ENCODE data around the gene TNRC6A. TPM values are rescaled to one million over a fixed set of nuclear protein-coding genes. Genes with fewer than 3 reads are reported as not detected.

Gene TNRC6A
- total RNA-seq, 2 donors from 2014 or later: 44.2 to 82.4 TPM

DNA sequence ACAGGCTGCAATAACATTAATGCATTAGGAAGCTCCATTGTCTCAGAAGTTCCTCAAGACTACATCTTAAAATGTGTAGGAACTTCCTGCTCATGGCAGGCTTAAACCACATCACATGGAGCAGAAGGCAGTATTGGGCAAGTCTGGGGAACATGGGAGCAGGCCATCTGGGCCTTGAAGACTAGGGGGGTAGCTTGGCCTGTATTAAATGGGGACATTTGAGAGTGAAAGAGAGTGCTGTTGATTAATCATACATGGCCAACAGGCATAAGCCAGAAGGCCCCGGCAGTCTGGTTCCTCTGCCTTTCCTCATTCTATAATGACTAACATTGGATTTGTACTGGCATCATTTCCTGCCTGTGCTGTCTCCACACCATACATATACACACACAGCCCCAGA is 91.1 kb downstream of the TNRC6A start:
- Mint-ChIP-seq H3K9me3 (no peaks in the 10 kb centered on the region), H3K4me3 (no peak overlapping the region), H3K27ac (peak overlapping the region in 1 of 2 donors; percentile 50), H3K27me3 (no peaks in the 10 kb centered on the region), H3K4me1 (ENCODE audit: low read depth in 2 of 2) (peaks cover 29 to 32% of the 10 kb centered on the region in 2 donors), H3K36me3 (peaks cover 29% of the 10 kb centered on the region)
- no peak for ATAC-seq
- no peak for DNase-seq (ENCODE audit: low spot score)

DNA sequence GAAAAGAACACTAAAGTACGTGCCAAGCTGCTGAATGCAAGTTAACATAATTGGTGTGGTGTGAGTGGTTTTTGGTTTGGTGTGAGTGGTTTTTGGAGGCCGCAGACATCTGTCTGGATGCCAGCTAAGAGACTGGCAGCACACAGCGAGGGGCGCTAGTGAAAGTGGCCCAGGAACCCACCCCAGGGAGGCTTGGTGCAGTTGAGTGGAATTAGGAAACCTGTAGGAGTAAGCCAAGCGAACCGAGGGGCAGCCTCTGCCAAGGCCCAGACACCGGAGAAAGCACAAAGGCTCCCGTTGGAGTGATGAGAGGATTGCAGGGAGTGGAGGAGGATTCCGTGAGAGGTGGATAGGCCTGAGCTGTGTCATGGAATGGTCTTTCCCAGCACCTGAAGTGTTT is 91.7 kb downstream of the TNRC6A start:
- no peaks in the 10 kb centered on the region for H3K27me3 Mint-ChIP-seq
- ATAC-seq: no peak
- H3K9me3 Mint-ChIP-seq: no peaks in the 10 kb centered on the region
- H3K4me1 Mint-ChIP-seq (ENCODE audit: low read depth in 2 of 2): peaks cover 29 to 32% of the 10 kb centered on the region in 2 donors
- H3K27ac Mint-ChIP-seq: peak overlapping the region in 1 of 2 donors; percentile 69
- DNase-seq (ENCODE audit: low spot score): no peak
- H3K36me3 Mint-ChIP-seq: peaks cover 32% of the 10 kb centered on the region
- no peak overlapping the region for H3K4me3 Mint-ChIP-seq

DNA sequence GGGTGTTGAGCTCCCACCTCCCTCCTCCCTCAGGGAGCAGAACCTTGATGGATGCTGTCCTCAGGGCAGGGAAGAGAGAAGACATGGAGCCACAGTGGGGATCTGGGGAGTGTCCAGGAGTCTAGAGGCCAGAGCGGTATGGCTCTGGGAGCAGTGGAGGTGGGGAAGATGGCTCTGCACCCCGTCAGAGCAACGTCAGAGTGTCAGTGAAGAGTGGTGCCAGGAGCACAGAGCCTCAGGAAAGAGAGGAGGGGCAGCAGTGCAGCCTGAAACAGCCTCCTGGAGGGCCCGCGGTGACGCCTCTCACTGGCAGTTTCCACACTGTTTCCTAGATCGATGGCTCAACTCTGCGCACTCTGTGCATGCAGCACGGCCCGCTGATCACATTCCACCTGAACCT is 93.1 kb downstream of the TNRC6A start:
- Mint-ChIP-seq H3K4me3 (no peak overlapping the region), H3K9me3 (no peaks in the 10 kb centered on the region), H3K36me3 (peaks cover 33% of the 10 kb centered on the region), H3K27me3 (no peaks in the 10 kb centered on the region), H3K4me1 (ENCODE audit: low read depth in 2 of 2) (peaks cover 29 to 32% of the 10 kb centered on the region in 2 donors), H3K27ac (no peak overlapping the region)
- no peak for DNase-seq (ENCODE audit: low spot score)
- ATAC-seq: peak; percentile 14 to 48

DNA sequence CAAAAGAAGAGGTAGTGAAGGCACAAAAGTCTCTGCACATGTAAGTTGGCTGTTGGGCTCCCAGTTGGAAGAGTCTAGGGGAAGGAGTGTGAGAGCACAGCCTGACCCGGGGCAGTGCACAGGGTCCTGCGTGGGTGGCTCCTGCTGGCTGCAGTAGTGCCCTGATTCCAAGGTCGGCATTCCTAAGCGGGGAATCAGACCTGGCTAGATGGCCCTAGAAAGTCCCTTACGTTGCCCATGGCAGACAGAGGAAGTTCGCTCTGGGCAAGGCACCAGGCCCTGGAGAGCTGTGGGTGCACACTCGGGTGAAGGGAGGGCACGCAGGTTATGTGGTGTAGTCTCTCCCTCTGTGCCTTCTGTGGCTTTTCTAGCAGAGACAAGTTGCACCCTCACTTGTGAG is 93.5 kb downstream of the TNRC6A start:
- no peak overlapping the region for H3K27ac Mint-ChIP-seq
- no peaks in the 10 kb centered on the region for H3K27me3 Mint-ChIP-seq
- peak in 1 of 2 donors; percentile 29 for ATAC-seq
- DNase-seq (ENCODE audit: low spot score): no peak
- H3K4me3 Mint-ChIP-seq: no peak overlapping the region
- peaks cover 29 to 32% of the 10 kb centered on the region in 2 donors for H3K4me1 Mint-ChIP-seq (ENCODE audit: low read depth in 2 of 2)
- H3K36me3 Mint-ChIP-seq: peaks cover 28% of the 10 kb centered on the region
- H3K9me3 Mint-ChIP-seq: no peaks in the 10 kb centered on the region

DNA sequence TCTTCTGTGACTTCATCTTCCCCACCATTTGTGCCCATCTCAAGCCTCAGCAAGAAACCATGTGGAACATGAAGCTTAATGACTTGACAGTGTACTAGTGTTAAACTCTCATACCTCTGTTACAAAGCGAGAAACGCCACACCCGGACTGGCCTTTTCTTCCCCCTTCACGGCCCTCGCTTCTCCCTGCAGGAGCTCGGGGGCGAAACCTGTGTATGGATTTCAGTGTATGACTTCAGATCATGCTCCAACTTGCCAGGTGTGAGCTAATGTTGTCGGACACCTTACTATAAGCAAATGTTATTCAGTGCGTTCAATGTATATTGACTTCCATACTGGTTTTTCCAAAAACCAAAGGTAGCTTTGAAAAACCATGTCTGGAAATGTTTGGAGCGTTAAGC is 96.2 kb downstream of the TNRC6A start:
- Mint-ChIP-seq H3K4me3 (no peak overlapping the region), H3K27me3 (no peaks in the 10 kb centered on the region), H3K27ac (no peak overlapping the region)

DNA sequence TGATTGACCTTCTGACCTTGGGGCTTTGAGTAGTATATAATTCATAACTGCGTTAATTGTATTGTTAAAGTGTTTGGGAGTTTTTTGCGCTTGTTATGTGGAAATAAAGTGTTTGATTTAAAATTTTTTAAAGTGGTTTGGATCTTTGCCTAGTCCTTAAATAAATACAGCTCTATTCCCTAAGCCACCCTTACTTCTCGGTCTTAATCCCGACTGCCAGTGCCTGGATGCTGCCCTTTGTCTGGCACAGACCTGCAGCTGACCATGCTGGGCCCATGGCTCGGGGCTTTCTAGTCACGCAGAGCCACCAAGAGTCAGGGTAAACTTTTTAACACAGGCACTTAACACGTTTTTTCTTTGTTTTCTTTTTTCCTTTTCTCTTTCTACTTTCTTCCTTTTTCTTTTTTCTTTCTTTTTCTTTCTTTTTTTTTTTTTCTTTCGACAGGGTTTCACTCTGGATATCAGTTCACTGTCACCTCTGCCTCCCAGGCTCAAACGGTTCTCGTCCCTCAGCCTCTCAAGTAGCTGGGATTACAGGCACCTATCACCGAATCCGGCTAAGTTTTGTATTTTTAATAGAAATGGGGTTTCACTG is 96.7 kb downstream of the TNRC6A start:
- Mint-ChIP-seq H3K4me1 (ENCODE audit: low read depth in 2 of 2) (peaks cover 14 to 15% of the 10 kb centered on the region in 2 donors), H3K27ac (no peak overlapping the region), H3K27me3 (no peaks in the 10 kb centered on the region), H3K36me3 (peaks cover 12% of the 10 kb centered on the region), H3K4me3 (no peak overlapping the region), H3K9me3 (no peaks in the 10 kb centered on the region)
- no peak for ATAC-seq
- no peak for DNase-seq (ENCODE audit: low spot score)

More for the DNA sequence above, 96.2 kb downstream of the TNRC6A start:
- no peak for ATAC-seq
- peaks cover 19 to 20% of the 10 kb centered on the region in 2 donors for H3K4me1 Mint-ChIP-seq (ENCODE audit: low read depth in 2 of 2)
- no peaks in the 10 kb centered on the region for H3K9me3 Mint-ChIP-seq
- DNase-seq (ENCODE audit: low spot score): no peak
- H3K36me3 Mint-ChIP-seq: peaks cover 12% of the 10 kb centered on the region

DNA sequence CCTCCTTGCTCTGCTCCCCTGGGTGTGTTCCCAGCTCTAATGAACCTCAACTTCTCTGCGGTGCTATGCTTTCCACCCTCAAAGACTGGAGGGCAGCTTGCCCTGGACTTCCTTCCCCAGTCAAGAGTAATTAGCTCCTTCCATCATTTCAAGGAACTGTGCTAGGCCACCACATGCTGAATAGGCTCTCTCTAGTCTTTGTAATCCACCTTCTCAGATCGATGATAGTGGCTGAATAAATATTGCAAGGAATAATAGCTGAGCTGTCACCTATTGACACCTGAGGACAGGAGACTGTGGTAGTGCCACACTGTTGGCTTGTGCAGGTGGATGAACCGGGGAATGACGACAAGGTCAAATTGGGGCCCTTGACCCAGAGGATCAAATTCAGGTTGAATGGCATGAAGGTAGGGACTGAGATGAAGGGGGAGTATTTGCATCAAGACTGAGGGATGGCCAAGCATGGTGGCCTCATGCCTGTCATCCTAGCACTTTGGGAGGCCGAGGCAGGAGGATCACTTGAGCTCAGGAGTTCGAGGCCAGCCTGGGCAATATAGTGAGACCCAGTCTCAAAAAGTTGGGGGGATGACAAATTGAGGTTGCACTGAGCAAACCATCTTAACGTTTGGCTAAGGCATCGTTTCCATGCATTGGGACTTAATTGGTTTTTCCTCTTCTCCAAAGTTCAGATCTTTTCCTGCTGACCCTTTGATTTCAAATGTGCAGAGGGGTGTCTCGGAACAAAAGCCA is 97.5 kb downstream of the TNRC6A start:
- no peak for DNase-seq (ENCODE audit: low spot score)
- no peak overlapping the region for H3K4me3 Mint-ChIP-seq
- peaks cover 6 to 7% of the 10 kb centered on the region in 2 donors for H3K4me1 Mint-ChIP-seq (ENCODE audit: low read depth in 2 of 2)
- H3K36me3 Mint-ChIP-seq: peaks cover 12% of the 10 kb centered on the region
- ATAC-seq: no peak
- no peak overlapping the region for H3K27ac Mint-ChIP-seq
- no peaks in the 10 kb centered on the region for H3K9me3 Mint-ChIP-seq
- H3K27me3 Mint-ChIP-seq: no peaks in the 10 kb centered on the region

DNA sequence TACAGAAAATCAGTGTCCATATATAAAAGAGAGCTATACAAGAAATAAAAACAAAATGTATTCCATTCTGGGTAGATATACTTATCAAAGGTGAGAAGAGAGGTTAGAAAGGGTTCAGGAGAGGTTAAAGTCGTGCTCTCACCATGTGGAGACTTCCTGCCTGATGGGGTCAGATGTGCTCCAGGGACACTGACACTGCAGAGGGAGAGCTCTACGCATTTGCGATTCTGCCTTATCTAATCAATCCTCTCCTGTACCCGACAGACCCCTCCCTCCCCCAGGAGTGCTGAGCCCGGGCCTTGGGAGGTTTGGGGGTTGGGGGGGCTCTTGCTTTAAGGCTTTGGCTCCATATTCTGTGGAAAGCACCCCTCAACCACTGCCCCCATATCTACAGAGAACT is 99.7 kb downstream of the TNRC6A start:
- Mint-ChIP-seq H3K27me3 (no peaks in the 10 kb centered on the region), H3K27ac (no peak overlapping the region), H3K9me3 (no peaks in the 10 kb centered on the region), H3K36me3 (peaks cover 12% of the 10 kb centered on the region), H3K4me3 (no peak overlapping the region), H3K4me1 (ENCODE audit: low read depth in 2 of 2) (no peaks in the 10 kb centered on the region)
- DNase-seq (ENCODE audit: low spot score) (no peak), ATAC-seq (no peak)

DNA sequence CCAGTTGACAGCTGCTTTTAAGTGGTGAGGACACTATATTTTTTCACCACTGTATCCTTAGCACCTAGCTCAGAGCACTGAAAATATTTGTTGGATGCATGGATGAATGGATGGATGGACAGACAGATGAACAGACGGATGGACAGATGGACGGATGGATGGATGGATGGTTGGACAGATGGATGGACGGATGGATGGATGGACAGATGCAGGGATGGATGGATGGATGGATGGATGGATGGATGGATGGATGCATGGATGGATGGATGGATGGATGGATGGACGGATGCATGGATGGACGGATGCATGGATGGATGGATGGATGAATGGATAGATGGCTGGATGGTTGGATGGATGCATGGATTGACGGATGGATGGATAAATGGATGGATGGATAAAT is 103.9 kb downstream of the TNRC6A start:
- DNase-seq (ENCODE audit: low spot score): no peak
- Mint-ChIP-seq H3K9me3 (no peaks in the 10 kb centered on the region), H3K27me3 (no peaks in the 10 kb centered on the region), H3K4me1 (ENCODE audit: low read depth in 2 of 2) (no peaks in the 10 kb centered on the region), H3K4me3 (no peak overlapping the region), H3K36me3 (no peaks in the 10 kb centered on the region), H3K27ac (no peak overlapping the region)
- no peak for ATAC-seq

DNA sequence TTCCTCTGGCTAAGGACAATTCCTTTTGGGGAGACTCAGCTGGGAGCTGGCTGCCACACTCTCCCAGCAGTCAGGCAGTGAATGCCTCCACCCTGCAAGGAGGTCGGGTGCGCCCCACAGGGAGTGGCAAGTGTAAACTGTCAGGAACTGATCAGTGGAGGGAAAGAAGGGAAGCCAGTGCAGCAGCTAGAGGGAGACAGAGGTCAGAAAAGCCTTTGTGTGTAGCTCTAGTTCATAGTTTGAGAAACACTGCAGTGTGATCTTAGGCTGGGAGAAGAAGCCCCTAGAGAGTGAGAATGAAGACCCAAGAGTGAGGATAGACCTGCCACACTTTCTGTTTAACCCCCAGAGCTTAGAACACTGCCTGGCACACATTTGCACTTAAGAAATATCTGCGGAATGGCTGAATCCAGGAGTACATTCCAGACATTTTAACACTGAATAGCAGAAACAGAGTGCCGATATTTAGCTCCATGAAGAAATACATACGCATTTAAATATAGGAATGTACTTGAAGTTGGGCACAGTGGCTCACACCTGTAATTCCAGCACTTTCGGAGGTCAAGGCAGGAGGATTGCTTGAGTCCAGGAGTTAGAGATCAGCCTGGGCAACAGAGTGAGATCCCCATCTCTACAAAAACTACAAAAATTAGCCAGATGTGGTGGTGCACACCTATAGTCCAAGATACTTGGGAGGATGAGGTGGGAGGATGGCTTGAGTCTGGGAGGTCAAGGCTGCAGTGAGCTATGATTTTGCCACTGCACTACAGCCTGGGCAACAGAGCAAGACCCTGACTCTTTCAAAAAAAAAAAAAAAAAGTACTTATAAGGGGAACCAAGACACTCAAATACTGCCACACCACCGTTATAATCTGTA is 105.2 kb downstream of the TNRC6A start:
- DNase-seq (ENCODE audit: low spot score): no peak
- Mint-ChIP-seq H3K9me3 (no peaks in the 10 kb centered on the region), H3K4me1 (ENCODE audit: low read depth in 2 of 2) (no peaks in the 10 kb centered on the region), H3K36me3 (no peaks in the 10 kb centered on the region), H3K27me3 (no peaks in the 10 kb centered on the region), H3K4me3 (no peak overlapping the region), H3K27ac (no peak overlapping the region)
- no peak for ATAC-seq

DNA sequence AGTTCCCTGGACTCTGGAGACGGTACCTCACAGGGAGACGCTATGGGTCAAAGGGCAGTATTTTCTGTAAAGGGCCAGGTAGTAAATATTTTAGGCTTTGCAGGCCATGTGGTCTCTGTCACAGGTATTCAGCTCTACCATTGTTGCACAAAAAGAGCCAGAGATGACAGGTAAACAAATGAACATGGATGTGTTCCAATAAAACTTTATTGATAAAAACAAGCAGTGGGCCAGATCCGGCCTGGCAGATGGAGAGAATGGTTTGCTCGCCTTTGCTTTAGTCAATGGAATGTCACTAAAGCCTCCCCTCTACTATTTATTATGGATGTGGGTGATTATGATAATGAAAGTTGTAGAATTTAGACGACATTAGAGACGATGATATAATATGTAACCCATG is 107.4 kb downstream of the TNRC6A start:
- Mint-ChIP-seq H3K27me3 (no peaks in the 10 kb centered on the region), H3K9me3 (no peaks in the 10 kb centered on the region), H3K4me1 (ENCODE audit: low read depth in 2 of 2) (no peaks in the 10 kb centered on the region), H3K36me3 (no peaks in the 10 kb centered on the region), H3K27ac (no peak overlapping the region), H3K4me3 (no peak overlapping the region)
- ATAC-seq (no peak), DNase-seq (ENCODE audit: low spot score) (no peak)

DNA sequence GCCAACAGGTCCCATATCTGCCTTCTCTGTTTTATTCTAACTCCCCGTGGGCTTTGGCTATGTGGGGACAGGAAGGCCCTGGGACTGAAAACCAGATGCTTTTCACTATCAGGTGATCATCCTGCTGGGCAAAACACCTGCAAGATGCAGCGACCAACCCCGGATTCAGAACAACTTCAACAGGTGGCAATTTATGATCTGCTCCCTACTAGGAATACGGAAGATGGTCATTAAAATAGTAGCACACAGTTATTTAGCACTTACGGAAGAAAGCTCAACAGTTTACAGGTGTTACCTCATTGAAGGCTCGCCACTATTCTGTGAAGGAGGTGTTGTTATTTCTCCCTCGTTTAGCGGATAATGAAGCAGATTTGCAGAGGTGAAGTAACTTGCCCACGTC is 108.5 kb downstream of the TNRC6A start:
- Mint-ChIP-seq H3K27me3 (no peaks in the 10 kb centered on the region), H3K9me3 (no peaks in the 10 kb centered on the region), H3K4me1 (ENCODE audit: low read depth in 2 of 2) (no peaks in the 10 kb centered on the region), H3K4me3 (no peak overlapping the region), H3K36me3 (no peaks in the 10 kb centered on the region), H3K27ac (no peak overlapping the region)
- ATAC-seq (no peak), DNase-seq (ENCODE audit: low spot score) (no peak)

DNA sequence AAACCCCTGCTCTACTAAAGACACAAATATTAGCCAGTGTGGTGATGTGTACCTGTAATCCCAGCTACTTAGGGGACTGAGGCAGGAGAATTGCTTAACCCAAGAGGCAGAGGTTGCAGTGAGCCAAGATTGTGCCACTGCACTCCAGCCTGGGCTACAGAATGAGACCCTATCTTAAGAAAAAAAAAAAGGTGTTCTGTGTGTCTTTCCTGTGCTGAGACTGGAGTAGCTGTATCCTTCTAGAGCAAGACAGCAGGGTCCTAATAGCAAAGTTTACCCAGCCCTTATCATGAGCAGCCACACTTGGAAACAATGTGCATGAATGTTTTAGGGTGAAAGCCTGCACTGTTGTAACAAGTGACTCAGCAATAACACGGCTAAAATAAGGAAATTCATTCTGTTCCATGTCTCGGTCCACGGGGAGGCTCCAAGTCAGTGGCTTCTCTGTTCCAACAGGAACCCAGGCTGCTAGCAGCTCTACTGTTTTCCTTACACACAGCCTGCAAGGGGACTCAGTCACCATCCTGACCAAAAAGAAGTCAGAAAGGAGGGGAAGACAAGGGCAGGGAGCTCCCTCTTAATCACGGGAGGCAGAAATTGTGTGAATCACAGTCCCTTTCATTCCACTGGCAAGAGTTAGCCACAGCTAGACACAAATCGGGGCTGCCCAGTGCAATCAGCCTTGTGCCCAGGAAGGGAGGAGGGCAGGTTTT is 109.3 kb downstream of the TNRC6A start:
- H3K9me3 Mint-ChIP-seq: no peaks in the 10 kb centered on the region
- DNase-seq (ENCODE audit: low spot score) (no peak), ATAC-seq (no peak)
- H3K27ac Mint-ChIP-seq: no peak overlapping the region
- no peaks in the 10 kb centered on the region for H3K36me3 Mint-ChIP-seq
- H3K4me1 Mint-ChIP-seq (ENCODE audit: low read depth in 2 of 2): no peaks in the 10 kb centered on the region
- H3K4me3 Mint-ChIP-seq: no peak overlapping the region
- H3K27me3 Mint-ChIP-seq: no peaks in the 10 kb centered on the region
